Midbrain (tissue), 1 donor: ENCODE data around the gene MAOA.
A peak's percentile ranks its signal among the peaks of the same experiment; 100 is the strongest.
"Not testable (repeated sequence)": the region's sequence is repeated elsewhere in the genome, so short reads cannot be mapped to it uniquely, and the experiment has no call there.

ENCODE experiments used
- DNase-seq: peaks from one replicate; lab custom pipeline; 2025; lab: John Stamatoyannopoulos, UW

The MAOA gene

GRCh38 chrX:43656005-43656494 is at the start of gene MAOA:
Gene MAOA, plus strand, starts transcription at chrX:43656299. Its CDS starts 43 bp downstream, at chrX:43656342.
- peak; percentile 59 for DNase-seq

GRCh38 chrX:43612400-43612799 is 43.7 kb upstream of the MAOA start:
- no peak for DNase-seq

GRCh38 chrX:43615660-43616059 is 40.4 kb upstream of the MAOA start:
- peak; percentile 3 for DNase-seq

- no peak for DNase-seq
These were observed 37.5 kb upstream of the MAOA start for GRCh38 chrX:43618366-43619205.

GRCh38 chrX:43619861-43620260 is 36.2 kb upstream of the MAOA start:
- DNase-seq: not testable (repeated sequence)

- DNase-seq: no peak
These were observed 29.0 kb upstream of the MAOA start for GRCh38 chrX:43627147-43627546.

GRCh38 chrX:43627669-43628068 is 28.4 kb upstream of the MAOA start:
- DNase-seq: no peak

GRCh38 chrX:43629229-43629628 is 26.9 kb upstream of the MAOA start:
- DNase-seq: no peak

GRCh38 chrX:43631841-43632240 is 24.3 kb upstream of the MAOA start:
- no peak for DNase-seq

GRCh38 chrX:43633081-43633480 is 23.0 kb upstream of the MAOA start:
- DNase-seq: no peak

GRCh38 chrX:43633757-43634156 is 22.3 kb upstream of the MAOA start:
- DNase-seq: no peak

GRCh38 chrX:43640482-43640881 is 15.6 kb upstream of the MAOA start:
- DNase-seq: no peak

- no peak for DNase-seq
These were observed 14.4 kb upstream of the MAOA start for GRCh38 chrX:43641691-43642090.

- DNase-seq: no peak
These were observed 12.9 kb upstream of the MAOA start for GRCh38 chrX:43643201-43643600.

GRCh38 chrX:43643662-43644061 is 12.4 kb upstream of the MAOA start:
- DNase-seq: no peak

- no peak for DNase-seq
These were observed 11.9 kb upstream of the MAOA start for GRCh38 chrX:43644124-43644701.

GRCh38 chrX:43646800-43647199 is 9.3 kb upstream of the MAOA start:
- DNase-seq: no peak

- DNase-seq: peak; percentile 95
These were observed 1.5 kb upstream of the MAOA start for GRCh38 chrX:43654431-43655150.

- DNase-seq: peak; percentile 19
These were observed 721 bp upstream of the MAOA start for GRCh38 chrX:43655151-43656004.

GRCh38 chrX:43657671-43658070 is 1.6 kb downstream of the MAOA start:
- no peak for DNase-seq

GRCh38 chrX:43661521-43662240 is 5.6 kb downstream of the MAOA start:
- DNase-seq: no peak
